SH-SY5Y (cell line): Measurements from ENCODE around the gene MAP2K3.

Experiments used
- GATA2 ChIP-seq: IDR thresholded peaks from 2 replicates; pipeline ENCODE4 v1.6.1; 2011; ENCODE audit warnings: mild to moderate bottlenecking, low read depth, low read length
- GATA3 ChIP-seq: IDR thresholded peaks from 2 replicates; pipeline ENCODE4 v1.6.1; 2011; ENCODE audit warnings: low read depth, mild to moderate bottlenecking, low read length, moderate library complexity

DNA sequence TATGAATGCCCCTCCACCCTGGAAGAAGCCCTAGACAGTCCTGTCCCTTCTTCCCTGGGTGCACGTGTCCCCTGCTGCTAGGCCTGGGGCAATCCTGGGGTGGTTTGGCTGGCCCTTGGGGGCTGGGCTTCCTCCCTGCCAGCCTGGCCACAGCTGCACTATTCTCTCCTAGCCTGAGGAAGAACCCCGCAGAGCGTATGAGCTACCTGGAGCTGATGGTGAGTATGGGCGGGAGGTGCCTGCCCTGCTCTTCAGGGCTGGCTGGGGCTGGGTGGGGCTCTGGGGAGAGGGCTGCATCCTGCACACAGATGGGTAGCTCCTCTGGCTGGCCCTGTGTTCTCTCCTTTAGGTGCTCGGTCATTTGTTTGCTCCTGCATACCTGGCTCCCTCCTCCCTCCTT lies 28.8 kb downstream of the MAP2K3 start:
- TF ChIP-seq GATA2 (no peak), GATA3 (no peak)
